Nephron progenitor cell (in vitro differentiated cells): ENCODE data around the gene HK3.

Experiments
- DNase-seq: peaks from one replicate; pipeline ENCODE4 v3.0.0; 2021
- H3K27ac Mint-ChIP-seq: 2 replicates; pipeline ENCODE4 v1.8.0; 2021; ENCODE audit warnings: mild to moderate bottlenecking, moderate library complexity, mixed read lengths
- H3K27me3 Mint-ChIP-seq: 2 replicates; pipeline ENCODE4 v1.8.0; 2021; ENCODE audit warnings: mild to moderate bottlenecking, low read depth, mixed read lengths; ENCODE audit not compliant: poor library complexity
- H3K36me3 Mint-ChIP-seq: 2 replicates; pipeline ENCODE4 v1.8.0; 2021; ENCODE audit warnings: low read depth, mixed read lengths
- H3K4me1 Mint-ChIP-seq: 2 replicates; pipeline ENCODE4 v1.8.0; 2021; ENCODE audit warnings: mixed read lengths
- H3K4me3 Mint-ChIP-seq: 2 replicates; pipeline ENCODE4 v1.8.0; 2021; ENCODE audit warnings: mild to moderate bottlenecking, moderate library complexity, mixed read lengths
- H3K9me3 Mint-ChIP-seq: 2 replicates; pipeline ENCODE4 v1.8.0; 2021; ENCODE audit warnings: mild to moderate bottlenecking, moderate library complexity, mixed read lengths
- CTCF ChIP-seq: fragments of 200-600 bp; sonication (generic); IDR thresholded peaks from 2 replicates; pipeline ENCODE4 v1.5.0; 2021; ENCODE audit warnings: antibody characterized with exemption

Gene HK3

GRCh38 chr5:176938472-176938871 lies 39.3 kb upstream of the HK3 start:
- no peak for DNase-seq
- peaks cover 21% of the 10 kb centered on the region for H3K36me3 Mint-ChIP-seq
- H3K4me3 Mint-ChIP-seq = no peak overlapping the region
- no peak for TF ChIP-seq CTCF
- no peaks in the 10 kb centered on the region for H3K9me3 Mint-ChIP-seq
- H3K27ac Mint-ChIP-seq = no peak overlapping the region
- H3K27me3 Mint-ChIP-seq = no peaks in the 10 kb centered on the region
- H3K4me1 Mint-ChIP-seq = no peaks in the 10 kb centered on the region

GRCh38 chr5:176935017-176935416 lies 35.9 kb upstream of the HK3 start:
- H3K36me3 Mint-ChIP-seq = peaks cover 29% of the 10 kb centered on the region
- no peak overlapping the region for H3K4me3 Mint-ChIP-seq
- DNase-seq = no peak
- no peaks in the 10 kb centered on the region for H3K27me3 Mint-ChIP-seq
- TF ChIP-seq CTCF = no peak
- no peak overlapping the region for H3K27ac Mint-ChIP-seq
- no peaks in the 10 kb centered on the region for H3K4me1 Mint-ChIP-seq
- no peaks in the 10 kb centered on the region for H3K9me3 Mint-ChIP-seq

GRCh38 chr5:176934309-176934930 lies 35.3 kb upstream of the HK3 start:
- DNase-seq = no peak
- Mint-ChIP-seq H3K9me3 (no peaks in the 10 kb centered on the region), H3K27ac (no peak overlapping the region), H3K4me1 (no peaks in the 10 kb centered on the region), H3K27me3 (no peaks in the 10 kb centered on the region), H3K36me3 (peaks cover 35% of the 10 kb centered on the region), H3K4me3 (no peak overlapping the region)
- TF ChIP-seq CTCF = no peak

- Mint-ChIP-seq H3K27ac (no peak overlapping the region), H3K9me3 (no peaks in the 10 kb centered on the region), H3K27me3 (no peaks in the 10 kb centered on the region), H3K4me3 (no peak overlapping the region), H3K36me3 (peaks cover 56% of the 10 kb centered on the region), H3K4me1 (no peaks in the 10 kb centered on the region)
- no peak for TF ChIP-seq CTCF
- DNase-seq = no peak
Measured at GRCh38 chr5:176929654-176930053, 30.5 kb upstream of the HK3 start.

GRCh38 chr5:176927562-176927961 lies 28.4 kb upstream of the HK3 start:
- DNase-seq = no peak
- Mint-ChIP-seq H3K36me3 (peaks cover 61% of the 10 kb centered on the region), H3K27me3 (no peaks in the 10 kb centered on the region), H3K9me3 (no peaks in the 10 kb centered on the region), H3K4me3 (no peak overlapping the region), H3K4me1 (no peaks in the 10 kb centered on the region), H3K27ac (no peak overlapping the region)
- TF ChIP-seq CTCF = no peak

- DNase-seq = no peak
- H3K36me3 Mint-ChIP-seq = peaks cover 49% of the 10 kb centered on the region
- no peaks in the 10 kb centered on the region for H3K27me3 Mint-ChIP-seq
- H3K27ac Mint-ChIP-seq = no peak overlapping the region
- no peak overlapping the region for H3K4me3 Mint-ChIP-seq
- no peaks in the 10 kb centered on the region for H3K4me1 Mint-ChIP-seq
- TF ChIP-seq CTCF = no peak
- H3K9me3 Mint-ChIP-seq = no peaks in the 10 kb centered on the region
Measured at GRCh38 chr5:176922817-176923216, 23.7 kb upstream of the HK3 start.
